SK-N-SH (cell line): Measurements from ENCODE around the gene PRKN. TPM values are rescaled to one million over a fixed set of nuclear protein-coding genes. Genes with fewer than 3 reads are reported as not detected.
"Not testable (repeated sequence)": the region's sequence is repeated elsewhere in the genome, so short reads cannot be mapped to it uniquely, and the experiment has no call there.

Experiments used
- CTCF ChIA-PET: fragments of 300-600, 350-600 bp; formaldehyde crosslinking; extraction: SDS; loops from one replicate; lab custom pipeline; 2021; lab: Yijun Ruan, JAX
- POLR2A ChIA-PET: fragments of 350-600 bp; sonication (Branson Sonifier 250); formaldehyde crosslinking; extraction: SDS; loops from one replicate; lab custom pipeline; 2020; ENCODE audit warnings: antibody characterized with exemption, inconsistent platforms; lab: Yijun Ruan, JAX
- DNase-seq: peaks from one replicate; pipeline ENCODE4 v3.0.0; 2012
- H2AFZ ChIP-seq: fragments of 200-600 bp; sonication (generic); 2 replicates; pipeline ENCODE4 v1.8.1; 2016; ENCODE audit warnings: antibody characterized with exemption, mild to moderate bottlenecking, low read depth
- H3F3A ChIP-seq: fragments of 200-600 bp; sonication (generic); replicated peaks from 2 replicates; pipeline ENCODE3; 2016; ENCODE audit warnings: antibody characterized with exemption, mild to moderate bottlenecking; ENCODE audit not compliant: insufficient read depth
- H3K27ac ChIP-seq, 2 experiments: fragments of 200-500 bp in 1 of 2; fragments of 200-600 bp in 1 of 2; sonication (Bioruptor generic) in 1 of 2; sonication (generic), shearing (Covaris generic) in 1 of 2; 2 replicates each; pipeline versions ENCODE4 v1.5.1 to v1.6.1; 2014 to 2016; ENCODE audit warnings: low read depth in 2 of 2, inconsistent platforms in 1 of 2, low read length in 1 of 2, mild to moderate bottlenecking in 1 of 2, mixed read lengths in 1 of 2
- H3K27me3 ChIP-seq: fragments of 200-600 bp; sonication (generic), shearing (Covaris generic); 2 replicates; pipeline ENCODE4 v1.6.1; 2016; ENCODE audit warnings: mixed run types; ENCODE audit not compliant: insufficient read depth
- H3K36me3 ChIP-seq, 2 experiments: fragments of 200-500 bp in 1 of 2; fragments of 200-600 bp in 1 of 2; sonication (Bioruptor generic) in 1 of 2; sonication (generic) in 1 of 2; replicated peaks in 1 of 2; 2 replicates each; pipeline versions ENCODE3 to v1.5.1; 2014 to 2016; ENCODE audit warnings: low read length in 1 of 2, mild to moderate bottlenecking in 1 of 2; ENCODE audit not compliant: insufficient read depth in 2 of 2, control insufficient read depth in 1 of 2
- H3K4me1 ChIP-seq, 2 experiments: fragments of 200-500 bp in 1 of 2; fragments of 200-600 bp in 1 of 2; sonication (Bioruptor generic) in 1 of 2; sonication (generic), shearing (Covaris generic) in 1 of 2; 2 replicates each; pipeline versions ENCODE4 v1.5.1 to v1.6.1; 2014 to 2016; ENCODE audit warnings: low read depth in 1 of 2, low read length in 1 of 2, mixed run types in 1 of 2; ENCODE audit not compliant: insufficient read depth in 2 of 2, control insufficient read depth in 1 of 2
- H3K4me2 ChIP-seq: fragments of 200-600 bp; sonication (generic), shearing (Covaris generic); 2 replicates; pipeline ENCODE4 v1.6.1; 2017; ENCODE audit warnings: mixed run types
- H3K4me3 ChIP-seq, 2 experiments: fragments of 200-500 bp in 1 of 2; fragments of 200-600 bp in 1 of 2; sonication (Bioruptor generic) in 1 of 2; sonication (generic), shearing (Covaris generic) in 1 of 2; 2 replicates each; pipeline versions ENCODE4 v1.5.1 to v1.8.1; 2014 to 2016; ENCODE audit warnings: low read depth in 2 of 2, inconsistent platforms in 1 of 2, low read length in 1 of 2, mild to moderate bottlenecking in 1 of 2, mixed read lengths in 1 of 2, moderate library complexity in 1 of 2
- H3K79me2 ChIP-seq: fragments of 200-600 bp; sonication (generic); 2 replicates; pipeline ENCODE4 v1.8.1; 2017; ENCODE audit warnings: mild to moderate bottlenecking; ENCODE audit not compliant: insufficient read depth
- H3K9ac ChIP-seq: fragments of 200-600 bp; sonication (generic); 2 replicates; pipeline ENCODE4 v1.6.1; 2017; ENCODE audit warnings: mixed run types
- H3K9me2 ChIP-seq: fragments of 200-600 bp; sonication (generic); 2 replicates; pipeline ENCODE4 v1.6.1; 2017; ENCODE audit warnings: mixed run types
- H3K9me3 ChIP-seq: fragments of 200-600 bp; sonication (generic); 2 replicates; pipeline ENCODE4 v1.6.1; 2017; ENCODE audit warnings: mixed run types, mild to moderate bottlenecking, moderate library complexity
- H4K20me1 ChIP-seq: fragments of 200-600 bp; sonication (generic); 2 replicates; pipeline ENCODE4 v1.6.1; 2017; ENCODE audit warnings: mild to moderate bottlenecking, mixed run types; ENCODE audit not compliant: insufficient read depth
- ELF1 ChIP-seq: IDR thresholded peaks from 2 replicates; pipeline ENCODE4 v1.4.0; 2012
- MEF2A ChIP-seq: IDR thresholded peaks from 2 replicates; pipeline ENCODE4 v1.4.0; 2012; ENCODE audit warnings: low read depth, borderline replicate concordance
- MXI1 ChIP-seq: IDR thresholded peaks from 2 replicates; pipeline ENCODE4 v1.6.1; 2012; ENCODE audit warnings: mild to moderate bottlenecking, low read depth, low read length, improper control_type of control experiment
- NFIC ChIP-seq: IDR thresholded peaks from 2 replicates; pipeline ENCODE4 v1.4.0; 2012; ENCODE audit warnings: borderline replicate concordance
- NRF1 ChIP-seq: IDR thresholded peaks from 2 replicates; pipeline ENCODE4 v1.6.1; 2012; ENCODE audit warnings: low read depth, mild to moderate bottlenecking, low read length
- SIN3A ChIP-seq: IDR thresholded peaks from 2 replicates; pipeline ENCODE4 v1.6.1; 2012; ENCODE audit warnings: low read depth, mild to moderate bottlenecking, low read length, moderate library complexity, borderline replicate concordance
- YY1 ChIP-seq: IDR thresholded peaks from 2 replicates; pipeline ENCODE4 v1.4.0; 2012; ENCODE audit warnings: low read depth, mild to moderate bottlenecking
- WGBS: methylation state at CpG from one replicate; pipeline ENCODE4 v1.1.6; 2017; ENCODE audit warnings: low lambda C conversion rate; 5-methylcytosine and 5-hydroxymethylcytosine counted together
- polyA plus RNA-seq, 3 experiments: library from polyadenylated mRNA; depleted of rRNA; stranded (reverse); fragments of >200 nt; gene quantifications; 2 replicates each; pipeline ENCODE4 v1.2.3, GENCODE V29; 2012
- TF ChIP-seq, protein P1 (sequence below): IDR thresholded peaks from 2 replicates; pipeline ENCODE4 v1.6.1; 2012; ENCODE audit warnings: mild to moderate bottlenecking, low read depth, low read length, moderate library complexity
- TF ChIP-seq, protein P2 (sequence below): IDR thresholded peaks from 2 replicates; pipeline ENCODE4 v1.4.0; 2012; ENCODE audit warnings: low read depth, borderline replicate concordance

The PRKN gene
- polyA plus RNA-seq, 1 of the 3 experiments (the other 2 are of a cell fraction), result 0.76 TPM

DNA sequence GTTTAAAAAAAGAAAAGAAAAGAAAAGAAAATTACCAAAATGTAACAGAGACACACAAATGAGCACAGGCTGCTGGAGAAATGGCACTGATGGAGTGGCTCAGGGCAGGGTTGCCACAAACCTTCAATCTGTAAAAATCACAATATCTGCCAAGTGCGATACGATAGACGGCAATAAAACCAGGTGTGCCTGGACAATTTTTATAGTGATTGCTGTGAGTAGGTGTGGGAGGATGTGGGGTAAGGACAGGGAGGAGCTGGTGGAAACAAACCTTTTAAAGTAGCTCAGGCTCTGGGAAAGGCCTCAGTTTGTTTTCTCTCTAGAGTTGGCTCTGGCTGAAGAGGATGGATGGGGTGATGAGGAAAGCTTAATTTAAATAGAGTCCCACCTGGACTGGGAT is 861.0 kb downstream of the PRKN start:
- no peak for DNase-seq
- no peak overlapping the region for H3K27ac ChIP-seq
- no peaks in the 10 kb centered on the region for H3K4me1 ChIP-seq
- ChIA-PET CTCF (no interaction called here), POLR2A (no interaction called here)
- no peaks in the 10 kb centered on the region for H3K27me3 ChIP-seq
- H3K9me3 ChIP-seq, result no peaks in the 10 kb centered on the region
- H3K9me2 ChIP-seq, result no peaks in the 10 kb centered on the region
- no peak overlapping the region for H3K4me3 ChIP-seq
- H3K9ac ChIP-seq, result no peak overlapping the region
- no peak overlapping the region for H2AFZ ChIP-seq
- no peaks in the 10 kb centered on the region for H3K79me2 ChIP-seq
- H4K20me1 ChIP-seq, result no peaks in the 10 kb centered on the region
- H3F3A ChIP-seq, result no peaks in the 10 kb centered on the region
- no peak for TF ChIP-seq NRF1
- no peak for TF ChIP-seq YY1
- TF ChIP-seq, protein P1, sequence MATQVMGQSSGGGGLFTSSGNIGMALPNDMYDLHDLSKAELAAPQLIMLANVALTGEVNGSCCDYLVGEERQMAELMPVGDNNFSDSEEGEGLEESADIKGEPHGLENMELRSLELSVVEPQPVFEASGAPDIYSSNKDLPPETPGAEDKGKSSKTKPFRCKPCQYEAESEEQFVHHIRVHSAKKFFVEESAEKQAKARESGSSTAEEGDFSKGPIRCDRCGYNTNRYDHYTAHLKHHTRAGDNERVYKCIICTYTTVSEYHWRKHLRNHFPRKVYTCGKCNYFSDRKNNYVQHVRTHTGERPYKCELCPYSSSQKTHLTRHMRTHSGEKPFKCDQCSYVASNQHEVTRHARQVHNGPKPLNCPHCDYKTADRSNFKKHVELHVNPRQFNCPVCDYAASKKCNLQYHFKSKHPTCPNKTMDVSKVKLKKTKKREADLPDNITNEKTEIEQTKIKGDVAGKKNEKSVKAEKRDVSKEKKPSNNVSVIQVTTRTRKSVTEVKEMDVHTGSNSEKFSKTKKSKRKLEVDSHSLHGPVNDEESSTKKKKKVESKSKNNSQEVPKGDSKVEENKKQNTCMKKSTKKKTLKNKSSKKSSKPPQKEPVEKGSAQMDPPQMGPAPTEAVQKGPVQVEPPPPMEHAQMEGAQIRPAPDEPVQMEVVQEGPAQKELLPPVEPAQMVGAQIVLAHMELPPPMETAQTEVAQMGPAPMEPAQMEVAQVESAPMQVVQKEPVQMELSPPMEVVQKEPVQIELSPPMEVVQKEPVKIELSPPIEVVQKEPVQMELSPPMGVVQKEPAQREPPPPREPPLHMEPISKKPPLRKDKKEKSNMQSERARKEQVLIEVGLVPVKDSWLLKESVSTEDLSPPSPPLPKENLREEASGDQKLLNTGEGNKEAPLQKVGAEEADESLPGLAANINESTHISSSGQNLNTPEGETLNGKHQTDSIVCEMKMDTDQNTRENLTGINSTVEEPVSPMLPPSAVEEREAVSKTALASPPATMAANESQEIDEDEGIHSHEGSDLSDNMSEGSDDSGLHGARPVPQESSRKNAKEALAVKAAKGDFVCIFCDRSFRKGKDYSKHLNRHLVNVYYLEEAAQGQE, result no peak
- no peak for TF ChIP-seq MXI1
- TF ChIP-seq, protein P2, sequence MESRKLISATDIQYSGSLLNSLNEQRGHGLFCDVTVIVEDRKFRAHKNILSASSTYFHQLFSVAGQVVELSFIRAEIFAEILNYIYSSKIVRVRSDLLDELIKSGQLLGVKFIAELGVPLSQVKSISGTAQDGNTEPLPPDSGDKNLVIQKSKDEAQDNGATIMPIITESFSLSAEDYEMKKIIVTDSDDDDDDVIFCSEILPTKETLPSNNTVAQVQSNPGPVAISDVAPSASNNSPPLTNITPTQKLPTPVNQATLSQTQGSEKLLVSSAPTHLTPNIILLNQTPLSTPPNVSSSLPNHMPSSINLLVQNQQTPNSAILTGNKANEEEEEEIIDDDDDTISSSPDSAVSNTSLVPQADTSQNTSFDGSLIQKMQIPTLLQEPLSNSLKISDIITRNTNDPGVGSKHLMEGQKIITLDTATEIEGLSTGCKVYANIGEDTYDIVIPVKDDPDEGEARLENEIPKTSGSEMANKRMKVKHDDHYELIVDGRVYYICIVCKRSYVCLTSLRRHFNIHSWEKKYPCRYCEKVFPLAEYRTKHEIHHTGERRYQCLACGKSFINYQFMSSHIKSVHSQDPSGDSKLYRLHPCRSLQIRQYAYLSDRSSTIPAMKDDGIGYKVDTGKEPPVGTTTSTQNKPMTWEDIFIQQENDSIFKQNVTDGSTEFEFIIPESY, result no peak
- no peak for TF ChIP-seq SIN3A
- no peak for TF ChIP-seq MEF2A
- TF ChIP-seq NFIC, result no peak
- TF ChIP-seq ELF1, result no peak
- H3K36me3 ChIP-seq, result no peaks in the 10 kb centered on the region
- H3K4me2 ChIP-seq, result no peak overlapping the region
- WGBS, result 98% methylated on average over 3 of the region's 3 CpGs

DNA sequence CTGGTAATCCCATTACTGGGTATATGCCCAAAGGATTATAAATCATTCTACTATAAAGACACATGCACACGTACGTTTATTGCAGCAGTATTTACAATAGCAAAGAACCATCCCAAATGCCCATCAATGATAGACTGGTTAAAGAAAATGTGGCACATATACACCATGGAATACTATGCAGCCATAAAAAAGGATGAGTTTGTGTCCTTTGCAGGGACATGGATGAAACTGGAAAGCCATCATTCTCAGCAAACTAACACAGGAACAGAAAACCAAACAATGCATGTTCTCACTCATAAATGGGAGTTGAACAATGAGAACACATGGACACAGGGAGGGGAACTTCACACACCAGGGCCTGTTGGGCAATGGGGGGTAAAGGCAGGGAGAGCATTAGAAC is 866.5 kb downstream of the PRKN start:
- H3K9ac ChIP-seq, CTCF ChIA-PET, H3K9me2 ChIP-seq, H3K4me3 ChIP-seq, DNase-seq, H3K27ac ChIP-seq, H3K4me2 ChIP-seq, H3K79me2 ChIP-seq, POLR2A ChIA-PET, H3K27me3 ChIP-seq, H3K36me3 ChIP-seq, H3F3A ChIP-seq, H3K4me1 ChIP-seq, H3K9me3 ChIP-seq, H2AFZ ChIP-seq, H4K20me1 ChIP-seq: not testable (repeated sequence)
- 24% methylated on average over 2 of the region's 2 CpGs for WGBS
